ENCODE data around the gene TMPRSS13. TPM values are rescaled to one million over a fixed set of nuclear protein-coding genes. Genes with fewer than 3 reads are reported as not detected.

The TMPRSS13 gene
- total RNA-seq, 4 donors from 2014 or later, result 0.27 to 0.79 TPM; not detected in 2

DNA sequence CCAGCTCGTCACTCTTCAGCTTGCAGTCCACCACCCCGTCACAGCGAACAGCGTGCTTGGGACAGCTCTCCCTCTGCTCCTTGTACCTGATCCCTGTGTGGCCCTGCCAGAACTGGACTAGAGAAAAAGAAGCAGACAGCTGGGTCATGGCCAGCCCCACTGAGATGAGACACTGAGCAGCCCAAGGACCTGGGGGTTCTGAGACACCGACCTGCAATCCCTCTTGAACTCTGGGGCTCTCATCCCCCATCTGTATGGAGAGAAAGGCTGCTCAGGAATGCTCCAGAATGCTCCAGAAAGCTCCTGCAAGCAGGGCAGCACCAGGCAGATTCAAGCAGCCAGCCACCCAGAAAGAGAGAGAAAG lies 14.8 kb downstream of the TMPRSS13 start:
- Histone ChIP-seq H3K27ac (no peak overlapping the region), H3K36me3 (no peaks in the 10 kb centered on the region), H3K9me3 (no peaks in the 10 kb centered on the region), H3K4me3 (no peak overlapping the region), H3K4me1 (no peaks in the 10 kb centered on the region), H3K27me3 (no peaks in the 10 kb centered on the region)
- in situ Hi-C loops (cut with MboI; ENCODE audit: low pct_ligation_motif_present in 1 of 4, low pct_unique_long_range_greater_than_20kb in 1 of 4, low sequenced_read_pairs in 3 of 4), result no loop called here
- no peak for DNase-seq
- intact Hi-C loops (cut with DNase I; ENCODE audit: low total_unique reads), result no loop called here
- no peak for TF ChIP-seq EP300 (IDR thresholded peaks at IDR 0.05; ENCODE audit: low read depth)
- TF ChIP-seq, protein P1, sequence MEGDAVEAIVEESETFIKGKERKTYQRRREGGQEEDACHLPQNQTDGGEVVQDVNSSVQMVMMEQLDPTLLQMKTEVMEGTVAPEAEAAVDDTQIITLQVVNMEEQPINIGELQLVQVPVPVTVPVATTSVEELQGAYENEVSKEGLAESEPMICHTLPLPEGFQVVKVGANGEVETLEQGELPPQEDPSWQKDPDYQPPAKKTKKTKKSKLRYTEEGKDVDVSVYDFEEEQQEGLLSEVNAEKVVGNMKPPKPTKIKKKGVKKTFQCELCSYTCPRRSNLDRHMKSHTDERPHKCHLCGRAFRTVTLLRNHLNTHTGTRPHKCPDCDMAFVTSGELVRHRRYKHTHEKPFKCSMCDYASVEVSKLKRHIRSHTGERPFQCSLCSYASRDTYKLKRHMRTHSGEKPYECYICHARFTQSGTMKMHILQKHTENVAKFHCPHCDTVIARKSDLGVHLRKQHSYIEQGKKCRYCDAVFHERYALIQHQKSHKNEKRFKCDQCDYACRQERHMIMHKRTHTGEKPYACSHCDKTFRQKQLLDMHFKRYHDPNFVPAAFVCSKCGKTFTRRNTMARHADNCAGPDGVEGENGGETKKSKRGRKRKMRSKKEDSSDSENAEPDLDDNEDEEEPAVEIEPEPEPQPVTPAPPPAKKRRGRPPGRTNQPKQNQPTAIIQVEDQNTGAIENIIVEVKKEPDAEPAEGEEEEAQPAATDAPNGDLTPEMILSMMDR (IDR thresholded peaks at IDR 0.05), result no peak
- no peak for TF ChIP-seq POLR2A (IDR thresholded peaks at IDR 0.05)
- no peak for TF ChIP-seq POLR2AphosphoS5 (IDR thresholded peaks at IDR 0.05)
- WGBS, 2 donors (ENCODE audit: low coverage in 1 of 2), result 86% methylated on average over 5 of the region's 5 CpGs; no CpG with 5 or more reads in 1 of the 2 donors

DNA sequence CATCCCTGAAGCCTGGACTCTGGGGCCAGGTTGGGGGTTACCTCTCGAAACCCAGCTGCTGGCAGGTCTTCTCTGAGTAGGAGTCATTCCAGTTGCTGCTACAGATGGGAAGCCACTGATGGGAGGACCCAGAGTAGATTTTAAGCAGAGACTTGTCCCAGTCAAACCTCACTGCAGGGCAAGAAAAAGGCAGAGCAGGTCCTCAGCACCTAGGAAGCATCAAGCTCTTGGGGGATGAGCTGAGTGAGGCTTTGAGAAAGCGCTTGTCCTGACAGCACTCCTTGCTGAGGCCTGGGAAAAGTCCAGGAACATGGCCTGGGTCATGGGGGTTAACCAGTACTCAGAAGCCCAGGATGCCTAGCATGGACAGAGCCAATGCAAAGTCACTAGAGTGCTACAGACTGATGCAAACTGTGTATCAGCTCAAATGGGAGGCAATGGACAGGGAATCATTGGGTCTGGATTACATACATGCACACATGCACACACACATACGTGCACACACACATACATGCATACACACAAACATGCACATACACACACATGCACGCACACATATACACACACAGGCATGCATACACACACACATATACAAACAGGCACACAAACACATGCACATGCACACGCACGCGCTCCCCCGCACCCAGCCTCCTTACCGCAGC lies 15.3 kb downstream of the TMPRSS13 start:
- no peak overlapping the region for H3K27ac ChIP-seq
- H3K4me3 ChIP-seq, result no peak overlapping the region
- DNase-seq, result no peak
- no peaks in the 10 kb centered on the region for H3K36me3 ChIP-seq
- in situ Hi-C loops (cut with MboI; ENCODE audit: low pct_ligation_motif_present in 1 of 4, low pct_unique_long_range_greater_than_20kb in 1 of 4, low sequenced_read_pairs in 3 of 4) (no loop called here), intact Hi-C loops (cut with DNase I; ENCODE audit: low total_unique reads) (no loop called here)
- H3K27me3 ChIP-seq, result no peaks in the 10 kb centered on the region
- TF ChIP-seq, protein P1 (IDR thresholded peaks at IDR 0.05), result no peak
- TF ChIP-seq POLR2A (IDR thresholded peaks at IDR 0.05) (no peak), EP300 (IDR thresholded peaks at IDR 0.05; ENCODE audit: low read depth) (no peak), POLR2AphosphoS5 (IDR thresholded peaks at IDR 0.05) (no peak)
- H3K9me3 ChIP-seq, result no peaks in the 10 kb centered on the region
- WGBS, 2 donors (ENCODE audit: low coverage in 1 of 2), result 96% methylated on average over 9 of the region's 9 CpGs; no CpG with 5 or more reads in 1 of the 2 donors
- no peaks in the 10 kb centered on the region for H3K4me1 ChIP-seq

DNA sequence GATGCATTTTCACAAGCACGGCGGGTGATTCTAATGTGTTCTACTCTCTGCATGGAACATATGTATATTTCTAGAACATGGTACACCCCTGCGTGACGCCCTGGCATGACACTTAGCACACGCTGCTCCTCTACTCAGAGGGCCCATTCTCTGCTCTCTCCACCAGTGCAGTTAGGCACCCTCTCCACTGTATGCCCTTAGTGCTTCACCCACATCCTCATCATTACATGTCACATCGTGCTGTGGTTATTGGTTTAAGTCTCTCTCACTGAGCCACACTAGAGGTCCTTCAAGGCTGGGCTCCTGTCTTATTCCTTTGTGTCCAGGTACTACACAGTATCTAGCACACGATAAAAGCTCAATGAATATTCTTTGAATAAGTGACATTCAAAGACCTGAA lies 16.7 kb downstream of the TMPRSS13 start:
- Histone ChIP-seq H3K36me3 (no peaks in the 10 kb centered on the region), H3K4me1 (peaks cover 0 to 5% (median 3%) of the 10 kb centered on the region in 4 donors), H3K9me3 (no peaks in the 10 kb centered on the region), H3K27ac (no peak overlapping the region), H3K4me3 (no peak overlapping the region), H3K27me3 (no peaks in the 10 kb centered on the region)
- in situ Hi-C loops (cut with MboI; ENCODE audit: low pct_ligation_motif_present in 1 of 4, low pct_unique_long_range_greater_than_20kb in 1 of 4, low sequenced_read_pairs in 3 of 4), result no loop called here
- WGBS, 2 donors (ENCODE audit: low coverage in 1 of 2), result 92 to 93% methylated on average over 5 to 7 of the region's 7 CpGs
- TF ChIP-seq, protein P1 (IDR thresholded peaks at IDR 0.05), result no peak
- TF ChIP-seq EP300 (IDR thresholded peaks at IDR 0.05; ENCODE audit: low read depth), result no peak
- no peak for TF ChIP-seq POLR2A (IDR thresholded peaks at IDR 0.05)
- TF ChIP-seq POLR2AphosphoS5 (IDR thresholded peaks at IDR 0.05), result no peak
- no peak for DNase-seq
- intact Hi-C loops (cut with DNase I; ENCODE audit: low total_unique reads), result no loop called here

DNA sequence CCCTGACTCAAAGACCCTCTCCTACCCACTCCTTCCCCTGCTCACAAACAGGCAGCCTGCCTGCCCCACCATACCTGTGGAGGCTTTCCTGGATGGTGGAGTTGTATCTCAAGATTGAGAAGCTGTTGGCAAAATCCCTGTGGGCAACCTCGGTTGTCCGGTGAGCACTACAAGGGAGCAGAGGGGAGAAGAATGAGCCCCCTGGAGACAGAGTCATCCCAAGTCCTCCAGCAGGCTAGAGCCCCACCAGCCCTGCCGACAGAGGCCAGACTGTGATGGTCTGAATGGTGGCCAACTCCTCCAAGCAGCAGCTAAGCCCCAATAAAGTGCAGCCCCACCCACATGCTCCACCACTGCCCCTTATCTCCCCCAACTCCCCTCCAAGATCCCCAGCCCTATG lies 17.5 kb downstream of the TMPRSS13 start:
- in situ Hi-C loops (cut with MboI; ENCODE audit: low pct_ligation_motif_present in 1 of 4, low pct_unique_long_range_greater_than_20kb in 1 of 4, low sequenced_read_pairs in 3 of 4) (no loop called here), intact Hi-C loops (cut with DNase I; ENCODE audit: low total_unique reads) (no loop called here)
- DNase-seq, result no peak
- Histone ChIP-seq H3K4me3 (no peak overlapping the region), H3K27me3 (no peaks in the 10 kb centered on the region), H3K4me1 (peaks cover 0 to 12% (median 5%) of the 10 kb centered on the region in 4 donors), H3K9me3 (no peaks in the 10 kb centered on the region), H3K27ac (no peak overlapping the region), H3K36me3 (no peaks in the 10 kb centered on the region)
- WGBS, 2 donors (ENCODE audit: low coverage in 1 of 2), result 93% methylated on average over 3 of the region's 3 CpGs; no CpG with 5 or more reads in 1 of the 2 donors
- TF ChIP-seq POLR2A (IDR thresholded peaks at IDR 0.05) (no peak), EP300 (IDR thresholded peaks at IDR 0.05; ENCODE audit: low read depth) (no peak), POLR2AphosphoS5 (IDR thresholded peaks at IDR 0.05) (no peak)
- TF ChIP-seq, protein P1 (IDR thresholded peaks at IDR 0.05), result no peak

Measured in transverse colon (tissue), 4 donors.